ENCODE measurements around the gene TMEM132C. TPM values are rescaled to one million over a fixed set of nuclear protein-coding genes. Genes with fewer than 3 reads are reported as not detected.

TMEM132C gene
- total RNA-seq, 2 experiments from 2014 or later: not detected

DNA sequence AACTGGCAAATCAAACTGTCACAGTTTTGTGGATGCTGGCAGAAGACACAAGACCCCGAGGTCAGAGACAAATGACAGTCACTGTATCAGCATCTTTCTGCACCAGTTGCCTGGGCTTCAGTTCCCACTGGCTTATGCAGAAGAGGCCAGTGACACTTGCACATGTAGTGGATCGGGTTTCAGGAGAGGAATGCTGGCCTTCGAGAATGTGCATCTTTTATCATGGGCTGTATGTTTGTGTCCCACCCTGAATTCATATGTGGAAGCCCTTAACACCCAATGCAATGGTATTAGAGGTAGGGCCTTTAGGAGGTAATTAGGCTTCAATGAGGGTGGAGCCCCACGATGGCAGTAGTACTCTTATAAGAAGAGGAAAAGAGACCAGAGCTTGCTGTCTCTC is 405.9 kb downstream of the TMEM132C start:
- Mint-ChIP-seq H3K9me3 (no peaks in the 10 kb centered on the region), H3K27ac (no peak overlapping the region), H3K36me3 (ENCODE audit: low read depth) (no peaks in the 10 kb centered on the region), H3K27me3 (no peaks in the 10 kb centered on the region), H3K4me3 (no peak overlapping the region), H3K4me1 (ENCODE audit: low read depth) (no peaks in the 10 kb centered on the region)
- no peak for DNase-seq
- no peak for TF ChIP-seq CTCF (IDR thresholded peaks at IDR 0.05)
- intact Hi-C loops (cut with micrococcal nuclease): no loop called here
- no peak for ATAC-seq
- ChIA-PET CTCF (no interaction called here), POLR2A (no interaction called here)

GRCh38 chr12:128675576-128675975 is 408.6 kb downstream of the TMEM132C start:
- ChIA-PET POLR2A (no interaction called here), CTCF (no interaction called here)
- no peaks in the 10 kb centered on the region for H3K9me3 Mint-ChIP-seq
- H3K27me3 Mint-ChIP-seq: no peaks in the 10 kb centered on the region
- intact Hi-C loops (cut with micrococcal nuclease): no loop called here
- H3K36me3 Mint-ChIP-seq (ENCODE audit: low read depth): no peaks in the 10 kb centered on the region
- H3K4me3 Mint-ChIP-seq: no peak overlapping the region
- ATAC-seq (no peak), DNase-seq (no peak)
- TF ChIP-seq CTCF (IDR thresholded peaks at IDR 0.05): no peak
- no peak overlapping the region for H3K27ac Mint-ChIP-seq
- H3K4me1 Mint-ChIP-seq (ENCODE audit: low read depth): no peaks in the 10 kb centered on the region

DNA sequence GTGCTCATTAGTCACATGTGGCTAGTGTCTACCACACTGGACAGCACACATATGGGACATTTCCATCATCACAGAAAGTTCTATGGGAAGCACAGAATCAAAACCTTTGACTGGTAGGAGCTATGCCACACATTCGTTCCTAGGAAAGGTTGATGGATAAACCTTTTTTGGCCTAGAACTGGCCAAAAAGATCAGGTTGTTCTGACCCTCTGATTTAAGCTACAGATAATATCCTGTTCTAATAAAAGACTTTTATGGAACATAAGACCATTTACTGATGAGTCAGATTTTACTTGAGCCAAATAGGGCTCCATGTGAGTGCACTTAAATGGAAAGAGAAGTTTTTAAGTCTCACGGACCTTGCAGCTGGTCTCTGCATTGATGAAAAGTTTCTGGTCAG is 413.6 kb downstream of the TMEM132C start:
- no peak for TF ChIP-seq CTCF (IDR thresholded peaks at IDR 0.05)
- H3K27me3 Mint-ChIP-seq: no peaks in the 10 kb centered on the region
- no peaks in the 10 kb centered on the region for H3K9me3 Mint-ChIP-seq
- H3K4me3 Mint-ChIP-seq: no peak overlapping the region
- intact Hi-C loops (cut with micrococcal nuclease): no loop called here
- DNase-seq: no peak
- ChIA-PET POLR2A (no interaction called here), CTCF (no interaction called here)
- H3K4me1 Mint-ChIP-seq (ENCODE audit: low read depth): no peaks in the 10 kb centered on the region
- H3K27ac Mint-ChIP-seq: no peak overlapping the region
- ATAC-seq: no peak
- H3K36me3 Mint-ChIP-seq (ENCODE audit: low read depth): no peaks in the 10 kb centered on the region

GRCh38 chr12:128682548-128683275 is 415.7 kb downstream of the TMEM132C start:
- intact Hi-C loops (cut with micrococcal nuclease): no loop called here
- Mint-ChIP-seq H3K4me3 (no peak overlapping the region), H3K36me3 (ENCODE audit: low read depth) (no peaks in the 10 kb centered on the region), H3K27ac (no peak overlapping the region), H3K4me1 (ENCODE audit: low read depth) (no peaks in the 10 kb centered on the region), H3K9me3 (no peaks in the 10 kb centered on the region), H3K27me3 (no peaks in the 10 kb centered on the region)
- no peak for DNase-seq
- ChIA-PET POLR2A (no interaction called here), CTCF (no interaction called here)
- no peak for ATAC-seq
- no peak for TF ChIP-seq CTCF (IDR thresholded peaks at IDR 0.05)

DNA sequence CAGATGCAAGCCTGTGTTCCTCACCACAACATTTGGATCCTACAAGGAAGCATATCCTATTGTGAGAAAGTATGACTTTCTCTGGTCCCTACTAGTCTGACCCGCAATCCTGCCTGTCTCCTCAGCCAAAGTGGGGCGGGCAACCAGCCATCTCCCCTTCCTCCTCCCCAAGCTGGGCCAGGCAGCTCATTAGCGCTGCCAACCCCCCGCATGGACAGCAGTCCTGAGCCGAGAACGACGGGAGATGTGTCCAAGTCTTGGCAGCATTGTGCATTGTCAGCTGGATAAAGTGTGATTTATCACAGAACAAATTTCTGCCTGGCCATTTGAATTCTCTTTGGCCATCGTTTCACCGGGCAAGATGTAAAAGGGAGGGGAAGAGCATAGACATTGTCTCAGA is 417.4 kb downstream of the TMEM132C start:
- H3K4me1 Mint-ChIP-seq (ENCODE audit: low read depth): no peaks in the 10 kb centered on the region
- ATAC-seq: no peak
- intact Hi-C loops (cut with micrococcal nuclease): no loop called here
- TF ChIP-seq CTCF (IDR thresholded peaks at IDR 0.05): no peak
- CTCF ChIA-PET: no interaction called here
- no peaks in the 10 kb centered on the region for H3K27me3 Mint-ChIP-seq
- no peaks in the 10 kb centered on the region for H3K9me3 Mint-ChIP-seq
- POLR2A ChIA-PET: no interaction called here
- H3K27ac Mint-ChIP-seq: no peak overlapping the region
- no peak for DNase-seq
- H3K36me3 Mint-ChIP-seq (ENCODE audit: low read depth): no peaks in the 10 kb centered on the region
- no peak overlapping the region for H3K4me3 Mint-ChIP-seq

Data from activated CD8-positive, alpha-beta T cell treated with anti-CD3 and anti-CD28 coated beads for 36 hours (primary cell).